ENCODE measurements around the gene ZMPSTE24. TPM values are rescaled to one million over a fixed set of nuclear protein-coding genes. Genes with fewer than 3 reads are reported as not detected.

Gene ZMPSTE24
- total RNA-seq, 2 experiments from 2014 or later: 29.5 to 30.5 TPM

GRCh38 chr1:40243351-40243750 is 14.7 kb upstream of the ZMPSTE24 start:
- no peaks in the 10 kb centered on the region for H3K27me3 Mint-ChIP-seq
- ChIA-PET CTCF (interaction anchor here (0.6 to 2.6 kb wide), 3 partner anchors 47 to 99 kb away, joined by 3 to 6 read pairs (median 3); no protein-coding TSS in a partner anchor), POLR2A (no interaction called here)
- H3K9me3 Mint-ChIP-seq: no peaks in the 10 kb centered on the region
- H3K27ac Mint-ChIP-seq: no peak overlapping the region
- peaks cover 4% of the 10 kb centered on the region for H3K36me3 Mint-ChIP-seq
- no peak for DNase-seq
- H3K4me1 Mint-ChIP-seq (ENCODE audit: low read depth): peaks cover 51% of the 10 kb centered on the region
- no peak overlapping the region for H3K4me3 Mint-ChIP-seq
- intact Hi-C loops (cut with micrococcal nuclease): no loop called here

GRCh38 chr1:40244138-40244744 is 13.8 kb upstream of the ZMPSTE24 start:
- H3K27ac Mint-ChIP-seq: peak overlapping the region; percentile 31
- intact Hi-C loops (cut with micrococcal nuclease): no loop called here
- H3K27me3 Mint-ChIP-seq: no peaks in the 10 kb centered on the region
- ChIA-PET CTCF (no interaction called here), POLR2A (no interaction called here)
- H3K9me3 Mint-ChIP-seq: no peaks in the 10 kb centered on the region
- peaks cover 44% of the 10 kb centered on the region for H3K4me1 Mint-ChIP-seq (ENCODE audit: low read depth)
- H3K4me3 Mint-ChIP-seq: no peak overlapping the region
- DNase-seq: no peak
- H3K36me3 Mint-ChIP-seq: peaks cover 3% of the 10 kb centered on the region

GRCh38 chr1:40245686-40246085 is 12.3 kb upstream of the ZMPSTE24 start:
- no peak overlapping the region for H3K4me3 Mint-ChIP-seq
- no peak for DNase-seq
- ChIA-PET POLR2A (no interaction called here), CTCF (interaction anchor here (2.7 kb wide), 1 partner anchor 93 kb away, joined by 8 read pairs; no protein-coding TSS in a partner anchor)
- H3K27ac Mint-ChIP-seq: no peak overlapping the region
- no peaks in the 10 kb centered on the region for H3K9me3 Mint-ChIP-seq
- no peaks in the 10 kb centered on the region for H3K36me3 Mint-ChIP-seq
- peaks cover 34% of the 10 kb centered on the region for H3K4me1 Mint-ChIP-seq (ENCODE audit: low read depth)
- H3K27me3 Mint-ChIP-seq: no peaks in the 10 kb centered on the region
- intact Hi-C loops (cut with micrococcal nuclease): no loop called here

- ChIA-PET POLR2A (no interaction called here), CTCF (interaction anchor here (0.9 to 2.7 kb wide), 3 partner anchors 44 to 104 kb away, joined by 3 to 8 read pairs (median 3); no protein-coding TSS in a partner anchor)
- Mint-ChIP-seq H3K9me3 (no peaks in the 10 kb centered on the region), H3K4me1 (ENCODE audit: low read depth) (peaks cover 18% of the 10 kb centered on the region), H3K27ac (no peak within 1 kb of the TSS), H3K4me3 (no peak within 1 kb of the TSS), H3K36me3 (no peaks in the 10 kb centered on the region), H3K27me3 (no peaks in the 10 kb centered on the region)
- intact Hi-C loops (cut with micrococcal nuclease): no loop called here
- DNase-seq: no peak
Observed at GRCh38 chr1:40247655-40248054, 10.4 kb upstream of the ZMPSTE24 start, which contains the start of gene TMCO2. TMCO2 (plus strand) TSS chr1:40247937; CDS start chr1:40247994, 57 bp downstream.

- CTCF ChIA-PET: interaction anchor here (0.9 to 1.0 kb wide), 2 partner anchors 45 to 104 kb away, joined by 3 read pairs; no protein-coding TSS in a partner anchor
- Mint-ChIP-seq H3K4me1 (ENCODE audit: low read depth) (peaks cover 18% of the 10 kb centered on the region), H3K36me3 (no peaks in the 10 kb centered on the region), H3K4me3 (no peak overlapping the region), H3K27ac (no peak overlapping the region), H3K9me3 (no peaks in the 10 kb centered on the region), H3K27me3 (no peaks in the 10 kb centered on the region)
- intact Hi-C loops (cut with micrococcal nuclease): no loop called here
- POLR2A ChIA-PET: no interaction called here
- no peak for DNase-seq
Observed at GRCh38 chr1:40248412-40248811, 9.6 kb upstream of the ZMPSTE24 start.

- Mint-ChIP-seq H3K9me3 (no peaks in the 10 kb centered on the region), H3K4me3 (no peak overlapping the region), H3K36me3 (no peaks in the 10 kb centered on the region), H3K4me1 (ENCODE audit: low read depth) (peaks cover 16% of the 10 kb centered on the region), H3K27me3 (no peaks in the 10 kb centered on the region), H3K27ac (no peak overlapping the region)
- POLR2A ChIA-PET: no interaction called here
- CTCF ChIA-PET: no interaction called here
- no peak for DNase-seq
- intact Hi-C loops (cut with micrococcal nuclease): no loop called here
Observed at GRCh38 chr1:40251456-40251855, 6.6 kb upstream of the ZMPSTE24 start.

- no peaks in the 10 kb centered on the region for H3K36me3 Mint-ChIP-seq
- H3K4me1 Mint-ChIP-seq (ENCODE audit: low read depth): peaks cover 20% of the 10 kb centered on the region
- intact Hi-C loops (cut with micrococcal nuclease): no loop called here
- DNase-seq: no peak
- no peaks in the 10 kb centered on the region for H3K27me3 Mint-ChIP-seq
- POLR2A ChIA-PET: no interaction called here
- H3K27ac Mint-ChIP-seq: no peak overlapping the region
- CTCF ChIA-PET: no interaction called here
- H3K4me3 Mint-ChIP-seq: no peak overlapping the region
- H3K9me3 Mint-ChIP-seq: no peaks in the 10 kb centered on the region
Observed at GRCh38 chr1:40252601-40253000, 5.4 kb upstream of the ZMPSTE24 start.

GRCh38 chr1:40255231-40255630 is 2.8 kb upstream of the ZMPSTE24 start:
- Mint-ChIP-seq H3K27ac (no peak overlapping the region), H3K9me3 (no peaks in the 10 kb centered on the region), H3K4me1 (ENCODE audit: low read depth) (peaks cover 31% of the 10 kb centered on the region), H3K27me3 (no peaks in the 10 kb centered on the region), H3K36me3 (peaks cover 11% of the 10 kb centered on the region), H3K4me3 (no peak overlapping the region)
- intact Hi-C loops (cut with micrococcal nuclease): loop anchor here (5.0 kb wide), 3 partner anchors 62 to 213 kb away; partner anchors contain the start of genes CAP1 and COL9A2
- ChIA-PET POLR2A (no interaction called here), CTCF (interaction anchor here (5.0 kb wide), 1 partner anchor 60 kb away, joined by 21 read pairs; no protein-coding TSS in a partner anchor)
- DNase-seq: no peak

- H3K4me3 Mint-ChIP-seq: peak overlapping the region; percentile 86
- intact Hi-C loops (cut with micrococcal nuclease): loop anchor here (1.0 to 5.0 kb wide), 4 partner anchors 15 to 214 kb away; partner anchors contain the start of genes CAP1 and COL9A2
- H3K27me3 Mint-ChIP-seq: no peaks in the 10 kb centered on the region
- peaks cover 44% of the 10 kb centered on the region for H3K4me1 Mint-ChIP-seq (ENCODE audit: low read depth)
- ChIA-PET CTCF (interaction anchor here (0.8 to 5.0 kb wide), 3 partner anchors 14 to 59 kb away, joined by 3 to 21 read pairs (median 3); no protein-coding TSS in a partner anchor), POLR2A (interaction anchor here (1.8 kb wide), 1 partner anchor 15 kb away, joined by 8 read pairs; no protein-coding TSS in a partner anchor)
- no peak for DNase-seq
- peak overlapping the region; percentile 97 for H3K27ac Mint-ChIP-seq
- peaks cover 23% of the 10 kb centered on the region for H3K36me3 Mint-ChIP-seq
- H3K9me3 Mint-ChIP-seq: no peaks in the 10 kb centered on the region
Observed at GRCh38 chr1:40256401-40257084, 1.5 kb upstream of the ZMPSTE24 start.

- ChIA-PET POLR2A (interaction anchor here (0.8 to 1.8 kb wide), 7 partner anchors 15 to 217 kb away, joined by 3 to 8 read pairs (median 4); partner anchors contain the start of gene CAP1), CTCF (interaction anchor here (0.7 to 5.0 kb wide), 5 partner anchors 15 to 95 kb away, joined by 3 to 21 read pairs (median 3); no protein-coding TSS in a partner anchor)
- peak; percentile 63 for DNase-seq
- intact Hi-C loops (cut with micrococcal nuclease): loop anchor here (1.0 to 5.0 kb wide), 4 partner anchors 16 to 215 kb away; partner anchors contain the start of genes CAP1 and COL9A2
- Mint-ChIP-seq H3K4me3 (peak overlapping the region; percentile 86), H3K27ac (peak overlapping the region; percentile 97), H3K27me3 (no peaks in the 10 kb centered on the region), H3K4me1 (ENCODE audit: low read depth) (peaks cover 50% of the 10 kb centered on the region), H3K9me3 (no peaks in the 10 kb centered on the region), H3K36me3 (peaks cover 29% of the 10 kb centered on the region)
Observed at GRCh38 chr1:40257313-40257687, 736 bp upstream of the ZMPSTE24 start.

- DNase-seq: no peak
- Mint-ChIP-seq H3K27ac (peak overlapping the region; percentile 97), H3K4me1 (ENCODE audit: low read depth) (peaks cover 59% of the 10 kb centered on the region), H3K4me3 (peak overlapping the region; percentile 86), H3K36me3 (peaks cover 39% of the 10 kb centered on the region), H3K9me3 (no peaks in the 10 kb centered on the region), H3K27me3 (no peaks in the 10 kb centered on the region)
- POLR2A ChIA-PET: interaction anchor here (1.0 to 1.8 kb wide), 5 partner anchors 17 to 218 kb away, joined by 3 to 8 read pairs (median 6); partner anchors contain the start of gene CAP1
- intact Hi-C loops (cut with micrococcal nuclease): loop anchor here (1.0 to 5.0 kb wide), 5 partner anchors 59 to 216 kb away; partner anchors contain the start of genes CAP1, COL9A2 and ZFP69B
- CTCF ChIA-PET: interaction anchor here (5.0 kb wide), 1 partner anchor 57 kb away, joined by 21 read pairs; no protein-coding TSS in a partner anchor
Observed at GRCh38 chr1:40258445-40258769, 371 bp downstream of the ZMPSTE24 start.

- H3K36me3 Mint-ChIP-seq: peaks cover 49% of the 10 kb centered on the region
- POLR2A ChIA-PET: interaction anchor here (0.7 to 1.5 kb wide), 4 partner anchors 23 to 109 kb away, joined by 3 to 10 read pairs (median 4); partner anchors contain the start of gene SMAP2
- peak overlapping the region; percentile 91 for H3K27ac Mint-ChIP-seq
- CTCF ChIA-PET: interaction anchor here (0.6 to 1.3 kb wide), 6 partner anchors 51 to 140 kb away, joined by 3 to 5 read pairs (median 4); no protein-coding TSS in a partner anchor
- H3K27me3 Mint-ChIP-seq: no peaks in the 10 kb centered on the region
- peak; percentile 59 for DNase-seq
- peaks cover 63% of the 10 kb centered on the region for H3K4me1 Mint-ChIP-seq (ENCODE audit: low read depth)
- peak overlapping the region; percentile 16 for H3K4me3 Mint-ChIP-seq
- intact Hi-C loops (cut with micrococcal nuclease): loop anchor here (1.0 to 5.0 kb wide), 4 partner anchors 23 to 428 kb away; partner anchors contain the start of gene NFYC
- H3K9me3 Mint-ChIP-seq: no peaks in the 10 kb centered on the region
Observed at GRCh38 chr1:40264354-40264781, 6.3 kb downstream of the ZMPSTE24 start.

All from activated CD4-positive, alpha-beta memory T cell treated with anti-CD3 and anti-CD28 coated beads for 36 hours (primary cell).